Testis (tissue), 2 donors: ENCODE results near the gene DAB2IP.

Source experiments
- POLR2A ChIP-seq: fragments of 450-650 bp; IDR thresholded peaks from one replicate; pipeline ENCODE4 v1.6.1; 2017; ENCODE audit warnings: antibody characterized with exemption, mild to moderate bottlenecking, moderate library complexity
- TF ChIP-seq, protein P1 (sequence below), 3 experiments: fragments of 450-650 bp in 2 of 3; fragments of 200-600 bp in 1 of 3; sonication (generic) in 1 of 3; IDR thresholded peaks; one replicate each; pipeline ENCODE4 v1.5.1; 2016 to 2019; ENCODE audit warnings: antibody characterized with exemption in 3 of 3, mild to moderate bottlenecking in 2 of 3, moderate library complexity in 1 of 3

DNA sequence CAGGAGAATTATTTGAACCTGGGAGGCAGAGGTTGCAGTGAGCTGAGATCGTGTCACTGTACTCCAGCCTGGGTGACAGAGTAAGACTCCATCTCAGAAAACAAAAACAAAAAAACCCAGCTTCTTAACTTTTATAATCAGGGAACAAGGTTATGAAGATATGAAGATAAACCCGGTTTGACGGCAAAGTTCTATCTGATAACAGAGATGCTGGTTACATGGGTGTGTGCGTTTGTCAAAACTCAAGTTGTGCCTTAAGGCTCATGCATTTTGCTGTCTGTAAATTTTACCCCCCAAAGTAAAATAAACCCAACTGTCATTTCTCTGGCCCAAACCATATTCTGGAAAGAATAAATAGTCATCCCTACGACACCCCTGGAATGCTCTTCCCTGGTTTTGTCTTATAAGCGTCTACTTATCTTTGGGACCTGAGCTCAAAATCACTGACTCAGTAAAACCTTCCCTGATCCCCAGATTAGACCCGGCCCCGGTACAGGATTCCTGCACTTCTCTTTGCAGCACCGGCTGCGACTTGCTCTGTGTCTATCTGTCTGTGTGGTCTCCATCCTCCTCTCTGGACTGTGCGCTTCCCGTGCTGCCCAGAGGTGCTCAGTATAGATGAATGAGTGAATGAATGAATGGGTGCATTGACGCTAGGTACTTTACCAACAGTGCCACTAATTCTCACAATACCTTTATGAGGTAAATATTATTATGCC is 172.2 kb downstream of the DAB2IP start:
- TF ChIP-seq, protein P1, sequence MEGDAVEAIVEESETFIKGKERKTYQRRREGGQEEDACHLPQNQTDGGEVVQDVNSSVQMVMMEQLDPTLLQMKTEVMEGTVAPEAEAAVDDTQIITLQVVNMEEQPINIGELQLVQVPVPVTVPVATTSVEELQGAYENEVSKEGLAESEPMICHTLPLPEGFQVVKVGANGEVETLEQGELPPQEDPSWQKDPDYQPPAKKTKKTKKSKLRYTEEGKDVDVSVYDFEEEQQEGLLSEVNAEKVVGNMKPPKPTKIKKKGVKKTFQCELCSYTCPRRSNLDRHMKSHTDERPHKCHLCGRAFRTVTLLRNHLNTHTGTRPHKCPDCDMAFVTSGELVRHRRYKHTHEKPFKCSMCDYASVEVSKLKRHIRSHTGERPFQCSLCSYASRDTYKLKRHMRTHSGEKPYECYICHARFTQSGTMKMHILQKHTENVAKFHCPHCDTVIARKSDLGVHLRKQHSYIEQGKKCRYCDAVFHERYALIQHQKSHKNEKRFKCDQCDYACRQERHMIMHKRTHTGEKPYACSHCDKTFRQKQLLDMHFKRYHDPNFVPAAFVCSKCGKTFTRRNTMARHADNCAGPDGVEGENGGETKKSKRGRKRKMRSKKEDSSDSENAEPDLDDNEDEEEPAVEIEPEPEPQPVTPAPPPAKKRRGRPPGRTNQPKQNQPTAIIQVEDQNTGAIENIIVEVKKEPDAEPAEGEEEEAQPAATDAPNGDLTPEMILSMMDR (IDR thresholded peaks at IDR 0.05) = no peak
- no peak for TF ChIP-seq POLR2A
